ENCODE results near the gene PKIG.

Gene PKIG

DNA sequence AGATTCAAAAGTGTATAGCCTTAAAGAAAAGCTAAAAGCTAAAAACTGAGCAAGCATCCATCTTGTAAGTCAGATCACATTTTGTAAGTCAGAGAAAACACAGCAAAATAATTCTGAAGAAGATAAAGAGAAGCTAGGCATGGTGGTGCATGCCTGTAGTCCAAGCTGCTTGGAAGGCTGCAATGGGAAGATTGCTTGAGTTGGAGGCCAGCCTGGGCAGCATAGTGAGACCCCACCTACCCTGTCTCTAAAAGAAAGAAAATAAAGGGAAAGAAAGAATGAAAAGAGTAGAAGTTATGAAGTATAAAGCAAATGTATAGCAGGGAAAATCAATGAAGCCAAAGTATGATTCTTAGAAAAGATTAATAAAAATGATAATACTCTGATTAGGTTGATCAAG, 20.5 kb upstream of the PKIG start:
- Histone ChIP-seq H3K4me3 (no peak overlapping the region), H3K9me3 (ENCODE audit: low read depth, low read length) (no peaks in the 10 kb centered on the region), H3K9ac (ENCODE audit: insufficient read length) (no peak overlapping the region), H3K27ac (no peak overlapping the region), H3K36me3 (ENCODE audit: insufficient read depth, low read length) (no peaks in the 10 kb centered on the region)
- TF ChIP-seq FOXP2 (optimal IDR thresholded peaks at IDR 0.05; ENCODE audit: control extremely low read depth, extremely low read length, insufficient read depth), result no peak
- DNase-seq (ENCODE audit: low read depth, low spot score), result no peak

DNA sequence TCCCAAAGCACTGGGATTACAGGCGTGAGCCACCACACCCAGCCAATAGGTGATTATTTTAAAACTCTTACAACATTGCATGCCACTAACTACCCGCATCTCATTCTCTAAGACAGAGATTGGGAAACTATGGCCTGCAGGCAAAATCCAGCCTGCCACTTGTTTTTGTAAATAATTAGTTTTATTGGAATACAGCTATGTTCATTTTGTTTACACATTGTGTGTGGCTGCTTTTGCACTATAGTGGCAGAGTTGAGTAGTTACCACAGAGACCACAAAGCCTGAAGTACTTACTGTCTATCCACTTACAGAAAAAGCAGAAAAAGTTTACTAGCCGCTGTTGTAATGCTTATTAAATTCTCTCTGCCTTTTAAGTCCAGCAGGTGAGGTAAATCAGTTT, 16.4 kb upstream of the PKIG start:
- no peak for DNase-seq (ENCODE audit: low read depth, low spot score)
- Histone ChIP-seq H3K27ac (no peak overlapping the region), H3K9ac (ENCODE audit: insufficient read length) (no peak overlapping the region), H3K36me3 (ENCODE audit: insufficient read depth, low read length) (no peaks in the 10 kb centered on the region), H3K9me3 (ENCODE audit: low read depth, low read length) (no peaks in the 10 kb centered on the region), H3K4me3 (no peak overlapping the region)
- TF ChIP-seq EZH2 (IDR thresholded peaks at IDR 0.05) (no peak), POLR2AphosphoS5 (IDR thresholded peaks at IDR 0.05; ENCODE audit: borderline replicate concordance, low read depth, low read length) (no peak), FOXP2 (optimal IDR thresholded peaks at IDR 0.05; ENCODE audit: control extremely low read depth, extremely low read length, insufficient read depth) (no peak)

DNA sequence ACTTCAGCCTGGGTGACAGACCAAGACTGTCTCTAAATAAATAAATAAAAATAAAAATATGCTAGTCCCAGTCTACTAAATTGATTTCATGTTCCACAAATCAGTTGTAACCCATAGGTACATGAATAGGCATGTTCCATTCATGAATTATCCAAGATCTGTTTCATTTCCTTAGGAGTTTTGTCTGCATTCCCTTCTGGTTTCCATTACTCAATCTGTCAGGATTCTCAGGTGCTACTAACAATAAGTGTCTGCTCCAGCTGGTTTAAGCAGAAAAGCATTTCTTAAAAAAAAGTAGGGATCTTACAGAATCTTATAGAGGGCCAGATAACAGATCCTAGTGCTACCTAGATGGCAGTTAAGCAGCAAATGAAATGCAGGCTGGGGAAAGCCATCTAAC, 15.6 kb upstream of the PKIG start:
- DNase-seq (ENCODE audit: low read depth, low spot score), result no peak

DNA sequence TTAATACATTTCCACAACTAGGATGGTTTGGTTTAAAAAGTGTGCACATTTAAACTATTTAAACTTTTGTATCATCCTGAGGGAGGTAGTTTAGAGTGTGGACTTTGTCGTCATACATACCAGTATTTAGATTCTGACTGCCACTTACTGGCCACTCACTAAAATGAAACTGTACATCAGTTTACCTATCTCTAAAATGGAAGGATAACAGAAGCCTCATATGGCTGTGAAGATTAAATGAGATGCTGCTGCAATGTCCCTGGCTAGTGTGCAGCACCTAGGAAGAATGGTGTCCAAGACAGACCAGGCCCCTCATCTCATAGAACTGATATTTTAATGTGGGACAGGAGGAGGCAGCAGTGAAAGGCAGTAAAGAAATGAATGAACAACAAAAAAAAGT, 12.0 kb upstream of the PKIG start:
- no peak overlapping the region for H3K4me3 ChIP-seq
- DNase-seq (ENCODE audit: low read depth, low spot score), result no peak
- H3K9me3 ChIP-seq (ENCODE audit: low read depth, low read length), result no peaks in the 10 kb centered on the region
- TF ChIP-seq FOXP2 (optimal IDR thresholded peaks at IDR 0.05; ENCODE audit: control extremely low read depth, extremely low read length, insufficient read depth), result no peak
- TF ChIP-seq POLR2AphosphoS5 (IDR thresholded peaks at IDR 0.05; ENCODE audit: borderline replicate concordance, low read depth, low read length), result no peak
- TF ChIP-seq EZH2 (IDR thresholded peaks at IDR 0.05), result no peak
- no peak overlapping the region for H3K27ac ChIP-seq
- H3K9ac ChIP-seq (ENCODE audit: insufficient read length), result no peak overlapping the region
- H3K36me3 ChIP-seq (ENCODE audit: insufficient read depth, low read length), result no peaks in the 10 kb centered on the region

More for the DNA sequence above, 15.6 kb upstream of the PKIG start:
- no peaks in the 10 kb centered on the region for H3K9me3 ChIP-seq (ENCODE audit: low read depth, low read length)
- TF ChIP-seq FOXP2 (optimal IDR thresholded peaks at IDR 0.05; ENCODE audit: control extremely low read depth, extremely low read length, insufficient read depth) (no peak), EZH2 (IDR thresholded peaks at IDR 0.05) (no peak), POLR2AphosphoS5 (IDR thresholded peaks at IDR 0.05; ENCODE audit: borderline replicate concordance, low read depth, low read length) (no peak)
- H3K36me3 ChIP-seq (ENCODE audit: insufficient read depth, low read length), result no peaks in the 10 kb centered on the region
- no peak overlapping the region for H3K4me3 ChIP-seq
- no peak overlapping the region for H3K9ac ChIP-seq (ENCODE audit: insufficient read length)
- H3K27ac ChIP-seq, result no peak overlapping the region

DNA sequence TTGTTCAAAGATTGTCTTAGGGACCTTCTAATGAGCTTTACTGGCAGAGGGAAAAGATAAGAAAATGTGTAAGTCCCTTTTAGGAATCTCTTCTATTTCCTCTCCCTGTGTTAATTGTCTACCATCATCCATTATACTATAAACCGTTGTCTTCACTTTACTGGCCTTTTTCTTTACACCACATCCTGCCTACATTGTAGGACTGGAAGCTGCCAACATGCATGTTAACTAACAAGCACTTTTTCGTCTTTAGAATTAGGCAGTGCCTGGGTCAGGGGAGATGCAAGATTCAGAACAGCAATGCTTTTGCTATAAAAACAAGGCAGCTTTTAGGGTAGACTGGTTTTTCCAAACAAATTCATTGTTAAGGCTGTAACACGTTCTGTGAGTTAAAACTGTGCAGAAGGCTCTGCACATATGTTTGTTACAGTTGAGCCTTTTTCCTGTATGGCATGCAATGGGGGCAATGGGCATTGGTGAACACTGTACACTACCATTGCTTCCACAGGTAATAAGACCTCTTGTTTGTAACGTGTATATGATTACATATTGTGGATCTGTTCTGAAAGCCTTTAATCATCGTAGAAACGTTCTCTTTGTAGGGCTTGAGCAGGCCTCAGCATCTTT, 10.9 kb upstream of the PKIG start:
- Histone ChIP-seq H3K9ac (ENCODE audit: insufficient read length) (peak overlapping the region; percentile 45), H3K9me3 (ENCODE audit: low read depth, low read length) (no peaks in the 10 kb centered on the region), H3K27ac (peak overlapping the region; percentile 100), H3K4me3 (peak overlapping the region; percentile 43), H3K36me3 (ENCODE audit: insufficient read depth, low read length) (no peaks in the 10 kb centered on the region)
- DNase-seq (ENCODE audit: low read depth, low spot score), result no peak
- no peak for TF ChIP-seq POLR2AphosphoS5 (IDR thresholded peaks at IDR 0.05; ENCODE audit: borderline replicate concordance, low read depth, low read length)
- TF ChIP-seq EZH2 (IDR thresholded peaks at IDR 0.05), result no peak
- TF ChIP-seq FOXP2 (optimal IDR thresholded peaks at IDR 0.05; ENCODE audit: control extremely low read depth, extremely low read length, insufficient read depth), result no peak

DNA sequence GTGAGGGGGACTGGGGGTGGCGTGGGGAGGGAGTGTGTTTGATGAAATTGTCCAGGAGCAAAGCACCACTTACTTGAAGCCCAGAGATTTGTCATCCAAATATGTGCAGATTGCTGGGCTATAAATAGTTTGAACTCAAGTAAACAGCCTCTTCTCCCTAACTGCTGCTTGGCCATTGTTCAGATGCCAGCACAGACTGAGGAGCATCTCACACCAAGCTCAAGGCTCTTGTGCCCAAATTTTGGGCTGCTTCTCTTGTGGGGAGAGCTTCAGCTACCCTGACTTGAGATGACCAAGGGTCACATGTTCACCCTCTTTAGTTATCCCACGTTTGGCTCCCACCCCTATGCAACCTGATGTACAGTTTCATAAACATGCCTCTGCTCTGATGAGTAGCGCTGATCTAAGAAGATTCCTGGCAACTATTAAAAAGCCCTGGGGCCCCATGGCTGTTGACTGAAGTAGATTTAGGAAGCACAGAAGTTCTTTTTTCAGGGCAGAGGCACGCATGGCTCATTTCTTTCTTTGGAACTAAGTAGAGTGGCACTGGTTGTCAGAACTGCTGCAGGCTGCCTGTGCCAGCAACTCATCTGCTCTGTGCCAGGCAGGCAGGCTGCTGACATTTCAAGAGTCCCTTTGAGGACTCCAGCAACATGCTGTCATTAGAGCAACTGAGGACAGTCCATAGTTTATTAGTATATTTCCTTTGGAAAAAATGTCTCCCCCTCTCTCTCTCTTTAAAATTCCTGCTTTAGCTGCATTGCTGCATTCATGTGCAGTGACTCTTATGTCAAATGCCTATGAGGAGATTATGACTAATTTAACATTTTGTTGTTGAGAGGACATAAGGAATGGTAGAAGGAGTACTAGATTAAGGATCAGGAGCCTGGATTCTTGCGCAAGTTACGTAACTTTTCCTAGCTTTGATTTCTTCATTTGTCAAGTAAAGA, 9.6 kb upstream of the PKIG start:
- peak; percentile 80 for DNase-seq (ENCODE audit: low read depth, low spot score)
- peak overlapping the region; percentile 79 for H3K4me3 ChIP-seq
- TF ChIP-seq EZH2 (IDR thresholded peaks at IDR 0.05) (no peak), POLR2AphosphoS5 (IDR thresholded peaks at IDR 0.05; ENCODE audit: borderline replicate concordance, low read depth, low read length) (peak; percentile 38; the same call in 1 of the 2 replicates), FOXP2 (optimal IDR thresholded peaks at IDR 0.05; ENCODE audit: control extremely low read depth, extremely low read length, insufficient read depth) (no peak)
- H3K9ac ChIP-seq (ENCODE audit: insufficient read length), result peak overlapping the region; percentile 73
- H3K9me3 ChIP-seq (ENCODE audit: low read depth, low read length), result no peaks in the 10 kb centered on the region
- no peaks in the 10 kb centered on the region for H3K36me3 ChIP-seq (ENCODE audit: insufficient read depth, low read length)
- H3K27ac ChIP-seq, result peak overlapping the region; percentile 100

DNA sequence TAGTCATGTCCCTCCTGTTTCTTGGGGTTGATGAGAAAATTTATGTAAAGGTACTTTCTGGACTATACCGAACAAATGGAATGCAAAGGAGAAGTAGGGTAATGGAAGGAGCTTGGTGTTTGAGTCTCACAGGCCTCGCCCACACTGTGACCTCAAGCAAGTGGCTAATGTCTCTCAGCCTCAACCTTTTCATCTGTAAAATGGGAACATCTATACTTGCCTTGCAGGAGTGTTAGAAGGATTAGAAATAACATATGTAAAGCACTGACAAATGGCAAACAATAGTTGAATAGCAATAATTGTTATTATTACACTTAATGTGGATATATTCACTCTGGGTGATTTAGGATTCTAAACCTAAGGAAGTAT, 8.9 kb upstream of the PKIG start:
- H3K4me3 ChIP-seq, result peak overlapping the region; percentile 79
- peak overlapping the region; percentile 100 for H3K27ac ChIP-seq
- no peak for DNase-seq (ENCODE audit: low read depth, low spot score)
- TF ChIP-seq EZH2 (IDR thresholded peaks at IDR 0.05) (no peak), POLR2AphosphoS5 (IDR thresholded peaks at IDR 0.05; ENCODE audit: borderline replicate concordance, low read depth, low read length) (no peak), FOXP2 (optimal IDR thresholded peaks at IDR 0.05; ENCODE audit: control extremely low read depth, extremely low read length, insufficient read depth) (no peak)
- H3K9me3 ChIP-seq (ENCODE audit: low read depth, low read length), result no peaks in the 10 kb centered on the region
- no peaks in the 10 kb centered on the region for H3K36me3 ChIP-seq (ENCODE audit: insufficient read depth, low read length)
- H3K9ac ChIP-seq (ENCODE audit: insufficient read length), result peak overlapping the region; percentile 73

DNA sequence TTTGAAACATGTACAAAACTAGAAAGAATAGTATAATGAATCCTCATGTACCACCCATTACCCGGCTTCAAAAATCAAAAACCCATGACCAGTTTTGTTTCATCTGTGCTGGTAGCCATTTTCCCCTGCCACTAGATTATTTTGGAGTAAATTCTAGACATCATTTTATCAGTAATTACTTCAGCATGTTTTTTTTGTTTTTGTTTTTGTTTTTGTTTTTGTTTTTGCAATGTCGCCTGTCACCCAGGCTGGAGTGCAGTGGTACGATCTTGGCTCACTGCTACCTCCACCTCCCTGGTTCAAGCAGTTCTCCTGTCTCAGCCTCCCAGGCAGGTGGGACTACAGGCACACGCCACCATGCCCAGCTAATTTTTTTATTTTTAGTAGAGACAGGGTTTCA, 8.0 kb upstream of the PKIG start:
- peak overlapping the region; percentile 51 for H3K9ac ChIP-seq (ENCODE audit: insufficient read length)
- DNase-seq (ENCODE audit: low read depth, low spot score), result no peak
- no peaks in the 10 kb centered on the region for H3K9me3 ChIP-seq (ENCODE audit: low read depth, low read length)
- peak overlapping the region; percentile 100 for H3K27ac ChIP-seq
- H3K4me3 ChIP-seq, result 0 out of 2 replicates have a peak overlapping the region, but pooled peaks have one; percentile 13
- TF ChIP-seq POLR2AphosphoS5 (IDR thresholded peaks at IDR 0.05; ENCODE audit: borderline replicate concordance, low read depth, low read length) (no peak), EZH2 (IDR thresholded peaks at IDR 0.05) (no peak), FOXP2 (optimal IDR thresholded peaks at IDR 0.05; ENCODE audit: control extremely low read depth, extremely low read length, insufficient read depth) (no peak)
- H3K36me3 ChIP-seq (ENCODE audit: insufficient read depth, low read length), result no peaks in the 10 kb centered on the region
